Endodermal cell (in vitro differentiated cells): ENCODE results near the gene VMP1. TPM values are rescaled to one million over a fixed set of nuclear protein-coding genes. Genes with fewer than 3 reads are reported as not detected.

Source experiments
- DNase-seq: peaks from one replicate; pipeline ENCODE4 v3.0.0-alpha.2; 2017
- H3K27ac ChIP-seq: 2 replicates; pipeline ENCODE4 v1.5.1; 2013; ENCODE audit warnings: mild to moderate bottlenecking, low read depth, low read length, moderate library complexity
- H3K27me3 ChIP-seq: 2 replicates; pipeline ENCODE4 v1.6.1; 2013; ENCODE audit warnings: mild to moderate bottlenecking, low read length, moderate library complexity; ENCODE audit not compliant: insufficient read depth, control insufficient read depth, poor library complexity, severe bottlenecking
- H3K36me3 ChIP-seq: 2 replicates; pipeline ENCODE4 v1.7.0; 2013; ENCODE audit warnings: mild to moderate bottlenecking, low read length, moderate library complexity; ENCODE audit not compliant: control insufficient read depth, insufficient read depth
- H3K4me1 ChIP-seq: one replicate; pipeline ENCODE4 v1.7.0; 2013; ENCODE audit warnings: low read length; ENCODE audit not compliant: control insufficient read depth, insufficient read depth
- H3K4me3 ChIP-seq: 2 replicates; pipeline ENCODE4 v1.5.1; 2013; ENCODE audit warnings: mild to moderate bottlenecking, low read length, moderate library complexity
- H3K9ac ChIP-seq: 2 replicates; pipeline ENCODE4 v1.6.1; 2013; ENCODE audit warnings: mild to moderate bottlenecking, low read length, moderate library complexity; ENCODE audit not compliant: poor library complexity, severe bottlenecking; ENCODE audit errors: extremely low read depth
- H3K9me3 ChIP-seq: 2 replicates; pipeline ENCODE4 v1.6.1; 2013; ENCODE audit warnings: mild to moderate bottlenecking, low read length, moderate library complexity; ENCODE audit not compliant: control insufficient read depth
- H3K27ac Mint-ChIP-seq: 2 replicates; pipeline ENCODE4 v1.8.0; 2020; ENCODE audit warnings: mixed read lengths
- H3K27me3 Mint-ChIP-seq: 2 replicates; pipeline ENCODE4 v1.8.0; 2021; ENCODE audit warnings: mild to moderate bottlenecking, mixed read lengths; ENCODE audit not compliant: insufficient read depth
- H3K36me3 Mint-ChIP-seq: 2 replicates; pipeline ENCODE4 v1.8.0; 2020; ENCODE audit warnings: low read depth, mixed read lengths
- H3K4me1 Mint-ChIP-seq: 2 replicates; pipeline ENCODE4 v1.8.0; 2020; ENCODE audit warnings: mixed read lengths
- H3K4me3 Mint-ChIP-seq: 2 replicates; pipeline ENCODE4 v1.8.0; 2020; ENCODE audit warnings: mild to moderate bottlenecking, moderate library complexity, mixed read lengths
- H3K9me3 Mint-ChIP-seq: 2 replicates; pipeline ENCODE4 v1.8.0; 2020; ENCODE audit warnings: mild to moderate bottlenecking, mixed read lengths
- WGBS, 2 experiments: methylation state at CpG; one replicate each; pipeline versions ENCODE4 v1.1.5 to v1.1.7; 2013; ENCODE audit warnings: missing lambda C conversion rate in 2 of 2, mixed read lengths in 1 of 2; ENCODE audit not compliant: insufficient coverage in 1 of 2, insufficient read length in 1 of 2; 5-methylcytosine and 5-hydroxymethylcytosine counted together
- total RNA-seq, 2 donors: library from RNA; stranded (reverse); fragmentation: NEBNext Ultra II Directional in 1 of 2; extraction: Animal tissue kit (Norgen Biotek cat#: 25700) in 1 of 2; gene quantifications; 2 replicates in 1 of 2; 3 replicates in 1 of 2; pipeline ENCODE4 v1.2.1, GENCODE V29; 2021
- TF ChIP-seq, protein P1 (sequence below): fragments of 200-600 bp; sonication (generic); conservative IDR thresholded peaks from 2 replicates; pipeline ENCODE4 v1.5.0; 2021; ENCODE audit warnings: antibody characterized with exemption, mild to moderate bottlenecking

The VMP1 gene
- total RNA-seq, 2 donors from 2014 or later, result 67.9 to 69.9 TPM

DNA sequence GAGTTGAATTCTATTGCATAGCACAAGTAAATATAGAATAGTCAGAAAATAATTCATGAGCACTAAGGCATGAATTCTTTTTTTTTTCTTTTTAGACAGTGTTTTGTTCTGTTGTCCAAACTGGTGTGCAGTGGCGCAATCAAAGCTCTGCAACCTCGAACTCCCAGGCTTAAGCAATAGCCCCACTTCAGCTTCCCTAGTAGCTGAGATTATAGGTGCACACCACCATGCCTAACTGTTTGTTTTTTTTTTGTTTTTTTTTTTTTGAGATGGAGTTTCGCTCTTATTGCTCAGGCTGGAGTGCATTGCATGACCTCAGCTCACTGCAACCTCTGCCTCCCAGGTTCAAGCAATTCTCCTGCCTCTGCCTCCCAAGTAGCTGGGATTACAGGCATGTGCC lies 168.7 kb downstream of the VMP1 start:
- H3K9me3 Mint-ChIP-seq, result no peaks in the 10 kb centered on the region
- H3K4me1 Mint-ChIP-seq, result no peaks in the 10 kb centered on the region
- WGBS, 2 experiments, result 80 to 98% methylated on average over 1 to 3 of the region's 3 CpGs
- Histone ChIP-seq H3K36me3 (peaks cover 45% of the 10 kb centered on the region), H3K27ac (no peak overlapping the region), H3K27me3 (no peaks in the 10 kb centered on the region), H3K4me1 (no peaks in the 10 kb centered on the region), H3K9ac (no peak overlapping the region), H3K9me3 (no peaks in the 10 kb centered on the region), H3K4me3 (no peak overlapping the region)
- TF ChIP-seq, protein P1, sequence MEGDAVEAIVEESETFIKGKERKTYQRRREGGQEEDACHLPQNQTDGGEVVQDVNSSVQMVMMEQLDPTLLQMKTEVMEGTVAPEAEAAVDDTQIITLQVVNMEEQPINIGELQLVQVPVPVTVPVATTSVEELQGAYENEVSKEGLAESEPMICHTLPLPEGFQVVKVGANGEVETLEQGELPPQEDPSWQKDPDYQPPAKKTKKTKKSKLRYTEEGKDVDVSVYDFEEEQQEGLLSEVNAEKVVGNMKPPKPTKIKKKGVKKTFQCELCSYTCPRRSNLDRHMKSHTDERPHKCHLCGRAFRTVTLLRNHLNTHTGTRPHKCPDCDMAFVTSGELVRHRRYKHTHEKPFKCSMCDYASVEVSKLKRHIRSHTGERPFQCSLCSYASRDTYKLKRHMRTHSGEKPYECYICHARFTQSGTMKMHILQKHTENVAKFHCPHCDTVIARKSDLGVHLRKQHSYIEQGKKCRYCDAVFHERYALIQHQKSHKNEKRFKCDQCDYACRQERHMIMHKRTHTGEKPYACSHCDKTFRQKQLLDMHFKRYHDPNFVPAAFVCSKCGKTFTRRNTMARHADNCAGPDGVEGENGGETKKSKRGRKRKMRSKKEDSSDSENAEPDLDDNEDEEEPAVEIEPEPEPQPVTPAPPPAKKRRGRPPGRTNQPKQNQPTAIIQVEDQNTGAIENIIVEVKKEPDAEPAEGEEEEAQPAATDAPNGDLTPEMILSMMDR, result no peak
- no peak overlapping the region for H3K27ac Mint-ChIP-seq
- H3K4me3 Mint-ChIP-seq, result no peak overlapping the region
- H3K36me3 Mint-ChIP-seq, result peaks cover 42% of the 10 kb centered on the region
- no peaks in the 10 kb centered on the region for H3K27me3 Mint-ChIP-seq
- no peak for DNase-seq

DNA sequence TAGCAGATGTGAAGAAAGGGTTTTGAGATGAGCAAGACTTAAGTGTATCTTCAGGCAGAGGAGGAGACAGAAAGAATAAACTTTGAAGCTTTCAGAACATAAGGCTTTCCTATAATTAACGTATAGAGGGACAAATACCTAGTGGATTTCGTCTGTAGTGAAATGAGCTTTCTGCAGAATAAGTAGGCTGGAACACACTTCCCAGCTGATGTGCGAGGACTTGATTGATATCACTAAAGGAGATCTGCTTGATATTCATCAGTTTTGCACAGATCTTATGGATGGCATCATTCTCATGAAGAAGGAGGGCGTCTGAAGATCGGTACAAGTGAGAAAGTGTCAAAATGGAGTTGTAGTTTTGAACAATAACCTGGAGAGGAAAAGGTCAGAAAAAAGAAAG lies 170.5 kb downstream of the VMP1 start:
- H3K36me3 Mint-ChIP-seq, result peaks cover 39% of the 10 kb centered on the region
- H3K4me3 Mint-ChIP-seq, result no peak overlapping the region
- Histone ChIP-seq H3K9me3 (no peaks in the 10 kb centered on the region), H3K36me3 (peaks cover 49% of the 10 kb centered on the region), H3K4me1 (no peaks in the 10 kb centered on the region), H3K4me3 (no peak overlapping the region), H3K27me3 (no peaks in the 10 kb centered on the region), H3K9ac (no peak overlapping the region), H3K27ac (no peak overlapping the region)
- TF ChIP-seq, protein P1, result no peak
- WGBS, 2 experiments, result 95% methylated on average over 5 of the region's 5 CpGs
- no peaks in the 10 kb centered on the region for H3K9me3 Mint-ChIP-seq
- H3K4me1 Mint-ChIP-seq, result no peaks in the 10 kb centered on the region
- no peaks in the 10 kb centered on the region for H3K27me3 Mint-ChIP-seq
- DNase-seq, result no peak
- H3K27ac Mint-ChIP-seq, result no peak overlapping the region

DNA sequence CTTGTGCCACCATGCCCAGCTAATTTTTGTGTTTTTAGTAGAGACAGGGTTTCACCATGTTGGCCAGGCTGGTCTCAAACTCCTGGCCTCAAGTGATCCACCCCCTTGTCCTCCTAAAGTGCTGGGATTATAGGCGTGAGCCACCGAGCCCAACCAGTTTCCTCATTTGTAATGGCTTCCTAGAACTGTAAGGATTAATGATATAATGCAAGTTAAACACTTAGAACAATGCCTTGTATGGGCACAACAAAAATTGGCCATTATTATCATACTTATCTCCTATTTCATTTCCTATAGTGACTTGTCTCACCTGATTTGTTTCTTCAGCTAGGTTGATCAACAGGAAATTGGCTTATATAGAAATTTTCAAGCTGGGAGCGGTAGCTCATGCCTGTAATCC lies 171.2 kb downstream of the VMP1 start:
- no peaks in the 10 kb centered on the region for H3K9me3 ChIP-seq
- H3K9ac ChIP-seq, result no peak overlapping the region
- TF ChIP-seq, protein P1, result no peak
- Mint-ChIP-seq H3K27me3 (no peaks in the 10 kb centered on the region), H3K36me3 (peaks cover 41% of the 10 kb centered on the region), H3K4me3 (no peak overlapping the region), H3K4me1 (no peaks in the 10 kb centered on the region), H3K27ac (no peak overlapping the region), H3K9me3 (no peaks in the 10 kb centered on the region)
- 95 to 100% methylated on average over 1 to 3 of the region's 3 CpGs for WGBS, 2 experiments
- no peaks in the 10 kb centered on the region for H3K27me3 ChIP-seq
- no peak for DNase-seq
- H3K36me3 ChIP-seq, result peaks cover 49% of the 10 kb centered on the region
- no peaks in the 10 kb centered on the region for H3K4me1 ChIP-seq
- no peak overlapping the region for H3K27ac ChIP-seq
- no peak overlapping the region for H3K4me3 ChIP-seq
